Mesenchymal stem cell (in vitro differentiated cells and primary cell): ENCODE data around the gene CLP1.
A peak's percentile ranks its signal among the peaks of the same experiment; 100 is the strongest.

Experiments
- DNase-seq: peaks from one replicate; pipeline ENCODE4 v3.0.0-alpha.2; 2013
- H2AFZ ChIP-seq: one replicate; pipeline ENCODE4 v1.6.1; 2013; ENCODE audit warnings: low read depth, mild to moderate bottlenecking, control low read depth, inconsistent platforms, low read length, moderate library complexity
- H2AK5ac ChIP-seq: 2 replicates; pipeline ENCODE4 v1.6.1; 2013; ENCODE audit warnings: low read length, moderate library complexity, mild to moderate bottlenecking, inconsistent platforms; ENCODE audit not compliant: severe bottlenecking
- H2BK120ac ChIP-seq: one replicate; pipeline ENCODE4 v1.6.1; 2013; ENCODE audit warnings: low read depth, mild to moderate bottlenecking, inconsistent platforms, low read length, moderate library complexity
- H2BK12ac ChIP-seq, 2 experiments: one replicate each; pipeline ENCODE4 v1.6.1; 2013; ENCODE audit warnings: inconsistent platforms in 2 of 2, low read length in 2 of 2, mild to moderate bottlenecking in 2 of 2, moderate library complexity in 2 of 2, control low read depth in 1 of 2
- H2BK15ac ChIP-seq: one replicate; pipeline ENCODE4 v1.6.1; 2013; ENCODE audit warnings: mild to moderate bottlenecking, low read depth, inconsistent platforms; ENCODE audit not compliant: poor library complexity, severe bottlenecking
- H2BK5ac ChIP-seq: 2 replicates; pipeline ENCODE4 v1.6.1; 2013; ENCODE audit warnings: low read depth, mild to moderate bottlenecking, low read length, control low read depth, inconsistent platforms; ENCODE audit not compliant: poor library complexity, severe bottlenecking
- H3K14ac ChIP-seq, 2 experiments: one replicate each; pipeline ENCODE4 v1.6.1; 2013; ENCODE audit warnings: inconsistent platforms in 2 of 2, low read length in 2 of 2, control low read depth in 1 of 2, mild to moderate bottlenecking in 1 of 2, moderate library complexity in 1 of 2
- H3K18ac ChIP-seq, 2 experiments: one replicate each; pipeline ENCODE4 v1.6.1; 2013; ENCODE audit warnings: inconsistent platforms in 2 of 2, low read length in 2 of 2, control low read depth in 1 of 2, low read depth in 1 of 2, mild to moderate bottlenecking in 1 of 2
- H3K23ac ChIP-seq, 2 experiments: one replicate each; pipeline ENCODE4 v1.6.1; 2013; ENCODE audit warnings: inconsistent platforms in 2 of 2, low read length in 2 of 2, mild to moderate bottlenecking in 2 of 2, moderate library complexity in 2 of 2, control low read depth in 1 of 2
- H3K27ac ChIP-seq: 2 replicates; pipeline ENCODE4 v1.5.1; 2013; ENCODE audit warnings: mild to moderate bottlenecking, moderate library complexity, low read length, control low read depth, inconsistent platforms; ENCODE audit not compliant: poor library complexity, severe bottlenecking
- H3K27me3 ChIP-seq, 2 experiments: 2 replicates each; pipeline versions ENCODE4 v1.6.1 to v1.7.0; 2013; ENCODE audit warnings: low read length in 2 of 2, mild to moderate bottlenecking in 2 of 2, moderate library complexity in 2 of 2, control low read depth in 1 of 2, inconsistent platforms in 1 of 2; ENCODE audit not compliant: control insufficient read depth in 1 of 2, insufficient read depth in 1 of 2
- H3K36me3 ChIP-seq, 2 experiments: 2 replicates each; pipeline versions ENCODE4 v1.6.1 to v1.7.0; 2013; ENCODE audit warnings: low read length in 2 of 2, control low read depth in 1 of 2, inconsistent platforms in 1 of 2, low read depth in 1 of 2, mild to moderate bottlenecking in 1 of 2; ENCODE audit not compliant: insufficient read depth in 2 of 2, control insufficient read depth in 1 of 2
- H3K4ac ChIP-seq, 2 experiments: one replicate each; pipeline ENCODE4 v1.6.1; 2013; ENCODE audit warnings: inconsistent platforms in 2 of 2, low read length in 2 of 2, mild to moderate bottlenecking in 2 of 2, moderate library complexity in 2 of 2, control low read depth in 1 of 2, low read depth in 1 of 2
- H3K4me1 ChIP-seq: 2 replicates; pipeline ENCODE4 v1.6.1; 2013; ENCODE audit warnings: low read depth, low read length, control low read depth; ENCODE audit not compliant: control insufficient read depth, insufficient read depth
- H3K4me2 ChIP-seq: 2 replicates; pipeline ENCODE4 v1.6.1; 2013; ENCODE audit warnings: low read length, mild to moderate bottlenecking, inconsistent platforms; ENCODE audit not compliant: poor library complexity, severe bottlenecking
- H3K4me3 ChIP-seq, 2 experiments: 2 replicates each; pipeline versions ENCODE4 v1.5.1 to v1.7.0; 2013; ENCODE audit warnings: low read length in 2 of 2, mild to moderate bottlenecking in 2 of 2, control low read depth in 1 of 2, low read depth in 1 of 2; ENCODE audit not compliant: insufficient read depth in 1 of 2
- H3K79me1 ChIP-seq: replicated peaks from 2 replicates; pipeline ENCODE4 v1.6.1; 2013; ENCODE audit warnings: mild to moderate bottlenecking, control low read depth, low read length, inconsistent platforms; ENCODE audit not compliant: poor library complexity, severe bottlenecking
- H3K9ac ChIP-seq: 2 replicates; pipeline ENCODE4 v1.7.0; 2013; ENCODE audit warnings: mild to moderate bottlenecking, low read length, moderate library complexity
- H3K9me3 ChIP-seq: 2 replicates; pipeline ENCODE4 v1.7.0; 2013; ENCODE audit warnings: mild to moderate bottlenecking, low read length; ENCODE audit not compliant: control insufficient read depth
- H4K8ac ChIP-seq: one replicate; pipeline ENCODE4 v1.6.1; 2013; ENCODE audit warnings: inconsistent platforms, mild to moderate bottlenecking, low read length, moderate library complexity
- H4K91ac ChIP-seq: one replicate; pipeline ENCODE4 v1.6.1; 2013; ENCODE audit warnings: mild to moderate bottlenecking, low read length, inconsistent platforms
- WGBS: methylation state at CpG from one replicate; pipeline ENCODE4 v1.1.7; 2013; ENCODE audit warnings: mixed read lengths; 5-methylcytosine and 5-hydroxymethylcytosine counted together

Gene CLP1

GRCh38 chr11:57648801-57649735 is 8.5 kb upstream of the CLP1 start:
- Histone ChIP-seq H2BK12ac (peak overlapping the region; percentile 17 to 44), H3K4ac (peak overlapping the region in 1 of 2 experiments; percentile 69), H3K14ac (peak overlapping the region in 1 of 2 experiments; percentile 2), H3K79me1 (peaks cover 4% of the 10 kb centered on the region), H3K9me3 (no peaks in the 10 kb centered on the region), H3K23ac (peak overlapping the region in 1 of 2 experiments; percentile 53), H3K27me3 (peaks cover 16 to 39% of the 10 kb centered on the region in 2 experiments), H3K27ac (no peak overlapping the region), H4K8ac (peak overlapping the region; percentile 32), H3K18ac (peak overlapping the region; percentile 50 to 58), H3K9ac (peak overlapping the region; percentile 89), H2BK5ac (no peak overlapping the region), H3K4me3 (peak overlapping the region; percentile 3 to 83), H2AFZ (no peak overlapping the region), H2BK15ac (peak overlapping the region; percentile 15), H3K36me3 (peaks cover 0 to 9% of the 10 kb centered on the region in 2 experiments), H3K4me1 (peaks cover 37% of the 10 kb centered on the region), H3K4me2 (peak overlapping the region; percentile 80), H2BK120ac (peak overlapping the region; percentile 27), H4K91ac (no peak overlapping the region), H2AK5ac (no peak overlapping the region)
- WGBS, result 2% methylated on average over 18 of the region's 23 CpGs
- DNase-seq, result peak; percentile 42

- no peak within 1 kb of the TSS for H2BK15ac ChIP-seq
- H3K27me3 ChIP-seq, result peaks cover 16 to 38% of the 10 kb centered on the region in 2 experiments
- peak within 1 kb of the TSS; percentile 3 to 83 for H3K4me3 ChIP-seq
- H2AK5ac ChIP-seq, result no peak within 1 kb of the TSS
- peak within 1 kb of the TSS; percentile 35 to 75 for H2BK12ac ChIP-seq
- H3K18ac ChIP-seq, result peak within 1 kb of the TSS; percentile 58 to 89
- H3K9ac ChIP-seq, result peak within 1 kb of the TSS; percentile 89
- DNase-seq, result peak; percentile 84
- no peak within 1 kb of the TSS for H2BK5ac ChIP-seq
- H2AFZ ChIP-seq, result peak within 1 kb of the TSS; percentile 60
- H3K14ac ChIP-seq, result peak within 1 kb of the TSS in 1 of 2 experiments; percentile 68
- peaks cover 0 to 9% of the 10 kb centered on the region in 2 experiments for H3K36me3 ChIP-seq
- H3K4me1 ChIP-seq, result peaks cover 36% of the 10 kb centered on the region
- 23% methylated on average over 13 of the region's 15 CpGs for WGBS
- peak within 1 kb of the TSS; percentile 1 for H4K91ac ChIP-seq
- no peaks in the 10 kb centered on the region for H3K9me3 ChIP-seq
- H3K4ac ChIP-seq, result peak within 1 kb of the TSS; percentile 40 to 69
- H3K4me2 ChIP-seq, result peak within 1 kb of the TSS; percentile 80
- H2BK120ac ChIP-seq, result peak within 1 kb of the TSS; percentile 27
- no peak within 1 kb of the TSS for H3K27ac ChIP-seq
- peak within 1 kb of the TSS; percentile 9 to 53 for H3K23ac ChIP-seq
- H3K79me1 ChIP-seq, result peaks cover 2% of the 10 kb centered on the region
- H4K8ac ChIP-seq, result peak within 1 kb of the TSS; percentile 32
Observed at GRCh38 chr11:57649826-57650738, 7.5 kb upstream of the CLP1 start, which contains the start of gene YPEL4. TSS of gene YPEL4 (minus strand) at chr11:57649912. CDS start at chr11:57647107, 2,805 bp downstream.

- Histone ChIP-seq H3K4me3 (no peak overlapping the region), H3K4me2 (no peak overlapping the region), H4K8ac (no peak overlapping the region), H3K36me3 (peaks cover 0 to 9% of the 10 kb centered on the region in 2 experiments), H3K9ac (no peak overlapping the region), H3K4me1 (peaks cover 35% of the 10 kb centered on the region), H3K23ac (no peak overlapping the region), H3K27ac (no peak overlapping the region), H3K27me3 (peaks cover 16 to 31% of the 10 kb centered on the region in 2 experiments), H3K14ac (no peak overlapping the region), H3K79me1 (peaks cover under 1% of the 10 kb centered on the region), H2BK120ac (no peak overlapping the region), H2BK12ac (no peak overlapping the region), H2BK5ac (no peak overlapping the region), H2AK5ac (no peak overlapping the region), H2BK15ac (no peak overlapping the region), H3K9me3 (no peaks in the 10 kb centered on the region), H4K91ac (no peak overlapping the region), H2AFZ (no peak overlapping the region), H3K18ac (no peak overlapping the region), H3K4ac (no peak overlapping the region)
- no peak for DNase-seq
- 78% methylated on average over 5 of the region's 5 CpGs for WGBS
Observed at GRCh38 chr11:57650739-57651090, 6.8 kb upstream of the CLP1 start.
